ENCODE measurements around the gene IGDCC3. TPM values are rescaled to one million over a fixed set of nuclear protein-coding genes. Genes with fewer than 3 reads are reported as not detected.

IGDCC3 gene
- total and polyA plus RNA-seq, 2 donors (not counting 3 experiments of a cell fraction or from before 2014, with no cell fraction given), result 0.03 TPM; not detected in 1

- Histone ChIP-seq H3K4me3 (replicated peaks in 1 of 3; ENCODE audit: insufficient read depth in 1 of 3, low read depth in 1 of 3, low read length in 3 of 3) (no peak overlapping the region), H3K36me3 (ENCODE audit: control insufficient read depth in 2 of 2, extremely low read depth in 1 of 2, insufficient read depth in 2 of 2, low read length in 2 of 2) (no peaks in the 10 kb centered on the region), H4K20me1 (replicated peaks; ENCODE audit: control insufficient read depth, extremely low read depth, insufficient read depth, low read length) (no peaks in the 10 kb centered on the region), H3K27ac (ENCODE audit: insufficient read depth, low read depth, low read length) (no peak overlapping the region), H3K27me3 (ENCODE audit: control insufficient read depth in 2 of 2, insufficient read depth in 2 of 2, low read length in 2 of 2) (peaks cover 5 to 16% of the 10 kb centered on the region in 2 experiments), H3K9me1 (replicated peaks; ENCODE audit: control insufficient read depth, extremely low read depth, insufficient read depth, low read length) (no peaks in the 10 kb centered on the region), H3K9me3 (replicated peaks; ENCODE audit: control insufficient read depth, insufficient read depth, low read length) (no peaks in the 10 kb centered on the region), H3K9ac (replicated peaks; ENCODE audit: extremely low read depth, insufficient read depth, low read length) (no peak overlapping the region), H3K79me2 (ENCODE audit: control insufficient read depth, insufficient read depth, low read length) (no peaks in the 10 kb centered on the region), H3K4me2 (ENCODE audit: insufficient read depth, low read length) (no peak overlapping the region), H2AFZ (ENCODE audit: low read depth, low read length) (no peak overlapping the region), H3K4me1 (ENCODE audit: control insufficient read depth, extremely low read depth, insufficient read depth, low read length) (no peaks in the 10 kb centered on the region)
- dilution Hi-C loops (cut with MboI; ENCODE audit: extremely low pct_ligation_motif_present, low sequenced_read_pairs), result no loop called here
- BruUV-seq (replicated peaks), result no TSS peak
- CTCF ChIA-PET, result interaction anchor here (0.6 to 2.0 kb wide), 4 partner anchors 19 to 74 kb away, joined by 3 to 8 read pairs (median 4); no protein-coding TSS in a partner anchor
- TF ChIP-seq MYC (IDR thresholded peaks at IDR 0.05; ENCODE audit: low read depth, low read length) (no peak), POLR2AphosphoS5 (IDR thresholded peaks at IDR 0.05; ENCODE audit: insufficient read depth, low read depth, low read length) (no peak), GATA2 (IDR thresholded peaks at IDR 0.05; ENCODE audit: insufficient read depth, insufficient read length, low read depth, low read length) (no peak), MAX (IDR thresholded peaks at IDR 0.05; ENCODE audit: insufficient read depth, insufficient read length) (no peak), JUN (IDR thresholded peaks at IDR 0.05; ENCODE audit: borderline replicate concordance, insufficient read depth, insufficient read length, low read depth) (no peak), CTCF (IDR thresholded peaks at IDR 0.05; ENCODE audit: extremely low read depth in 1 of 2, insufficient read depth in 1 of 2, low read depth in 1 of 2, low read length in 2 of 2) (no peak), POLR2A (IDR thresholded peaks at IDR 0.05; ENCODE audit: low read depth, low read length) (no peak), EZH2 (IDR thresholded peaks at IDR 0.05; ENCODE audit: borderline replicate concordance, low read depth, low read length, severe bottlenecking) (no peak), FOS (IDR thresholded peaks at IDR 0.05; ENCODE audit: borderline replicate concordance, insufficient read depth, low read length) (no peak)
- no peak for FAIRE-seq
- DNase-seq (ENCODE audit: low read depth, low spot score), result no peak
- intact Hi-C loops (cut with micrococcal nuclease), result no loop called here
- POLR2A ChIA-PET, result no interaction called here
Measured at GRCh38 chr15:65404186-65404872, 26.5 kb upstream of the IGDCC3 start.
